Activated naive CD8-positive, alpha-beta T cell treated with anti-CD3 and anti-CD28 coated beads, Interleukin-2, amount 10 ng/mL, durations not matched to agents 7 days and 5 days (primary cell): ENCODE measurements around the gene SMAP1. TPM values are rescaled to one million over a fixed set of nuclear protein-coding genes. Genes with fewer than 3 reads are reported as not detected.

Experiments
- ATAC-seq: fragments of 150-1000 bp; cut with Tn5 transposase; one replicate; pipeline ENCODE4 v1.10.0; 2021; ENCODE audit warnings: low read depth, moderate library complexity
- POLR2A ChIA-PET: fragments of 350-600 bp; sonication (Branson Sonifier 250); formaldehyde crosslinking; loops from one replicate; lab custom pipeline; 2021; ENCODE audit warnings: antibody characterized with exemption; lab: Charles Lee
- DNase-seq: peaks from one replicate; pipeline ENCODE4 v3.0.0; 2021
- H3K27ac Mint-ChIP-seq: one replicate; pipeline ENCODE4 v1.8.0; 2022; ENCODE audit warnings: mild to moderate bottlenecking, mixed read lengths
- H3K27me3 Mint-ChIP-seq: one replicate; pipeline ENCODE4 v1.8.0; 2022; ENCODE audit warnings: mild to moderate bottlenecking, moderate library complexity, mixed read lengths
- H3K36me3 Mint-ChIP-seq: one replicate; pipeline ENCODE4 v1.8.0; 2021; ENCODE audit warnings: mild to moderate bottlenecking, mixed read lengths
- H3K4me1 Mint-ChIP-seq: one replicate; pipeline ENCODE4 v1.8.0; 2021; ENCODE audit warnings: mixed read lengths
- H3K4me3 Mint-ChIP-seq: one replicate; pipeline ENCODE4 v1.8.0; 2022; ENCODE audit warnings: mild to moderate bottlenecking, moderate library complexity, mixed read lengths
- H3K9me3 Mint-ChIP-seq: one replicate; pipeline ENCODE4 v1.8.0; 2021; ENCODE audit warnings: mixed read lengths
- total RNA-seq, 2 experiments: library from RNA; stranded (reverse); gene quantifications; one replicate each; pipeline ENCODE4 v1.2.3, GENCODE V29; 2021

Gene SMAP1
- total RNA-seq, 2 experiments from 2014 or later, result 39.7 to 40.2 TPM

DNA sequence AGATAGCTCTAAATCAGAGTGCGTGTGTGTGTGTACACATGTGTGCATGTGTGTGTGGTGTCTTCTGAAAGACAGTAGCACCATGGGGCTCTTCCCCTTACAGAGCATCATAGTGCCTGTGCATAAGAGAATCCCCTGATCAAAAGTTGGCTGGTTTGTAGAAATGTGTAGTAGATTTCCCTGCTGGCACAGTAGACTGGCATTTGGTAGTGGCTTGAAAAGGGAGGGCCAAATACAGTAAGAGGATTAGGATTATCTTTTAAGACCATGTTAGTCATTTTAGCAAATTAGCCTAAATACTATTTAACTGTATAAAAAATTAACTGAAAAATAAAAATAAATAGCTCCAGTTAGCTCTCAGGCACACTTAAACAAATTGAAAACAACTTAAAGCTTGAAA is 176.6 kb downstream of the SMAP1 start:
- ATAC-seq, result no peak
- POLR2A ChIA-PET, result no interaction called here
- DNase-seq, result no peak
- no peaks in the 10 kb centered on the region for H3K27me3 Mint-ChIP-seq
- peaks cover 15% of the 10 kb centered on the region for H3K36me3 Mint-ChIP-seq
- H3K4me3 Mint-ChIP-seq, result no peak overlapping the region
- no peaks in the 10 kb centered on the region for H3K9me3 Mint-ChIP-seq
- no peaks in the 10 kb centered on the region for H3K4me1 Mint-ChIP-seq
- H3K27ac Mint-ChIP-seq, result no peak overlapping the region

DNA sequence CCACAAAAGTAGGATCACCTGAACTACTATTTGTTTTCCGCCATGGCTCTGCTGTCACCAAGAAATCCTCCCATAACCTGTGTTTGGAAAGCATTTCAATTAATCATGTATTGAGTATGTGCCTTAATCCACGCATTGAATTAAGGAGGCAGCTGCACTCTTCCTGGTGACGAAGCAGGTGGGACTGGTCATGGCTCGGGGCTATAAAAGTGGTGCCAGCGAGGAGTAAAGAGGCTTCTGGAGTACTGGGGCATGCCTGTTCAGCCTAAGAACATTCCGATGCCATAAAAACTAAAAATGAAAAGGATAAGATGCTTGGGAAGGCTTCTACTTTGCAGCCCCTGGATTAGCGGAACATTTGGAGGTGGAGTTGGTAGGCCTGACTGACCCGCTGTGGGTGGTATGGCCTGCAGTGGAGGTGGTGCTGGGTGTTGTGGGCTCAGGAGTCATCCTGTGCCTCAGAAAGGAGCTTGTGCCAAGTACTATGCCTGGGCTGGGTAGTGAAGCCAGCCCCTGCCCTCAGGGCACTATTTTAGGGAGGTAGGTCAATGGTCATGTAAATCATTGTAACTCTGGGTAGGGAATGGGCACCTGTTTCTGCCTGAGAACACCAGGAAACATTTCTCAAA is 178.6 kb downstream of the SMAP1 start:
- POLR2A ChIA-PET, result no interaction called here
- Mint-ChIP-seq H3K9me3 (no peaks in the 10 kb centered on the region), H3K4me1 (no peaks in the 10 kb centered on the region), H3K27ac (no peak overlapping the region), H3K27me3 (no peaks in the 10 kb centered on the region), H3K36me3 (peaks cover 14% of the 10 kb centered on the region), H3K4me3 (no peak overlapping the region)
- ATAC-seq (no peak), DNase-seq (no peak)

DNA sequence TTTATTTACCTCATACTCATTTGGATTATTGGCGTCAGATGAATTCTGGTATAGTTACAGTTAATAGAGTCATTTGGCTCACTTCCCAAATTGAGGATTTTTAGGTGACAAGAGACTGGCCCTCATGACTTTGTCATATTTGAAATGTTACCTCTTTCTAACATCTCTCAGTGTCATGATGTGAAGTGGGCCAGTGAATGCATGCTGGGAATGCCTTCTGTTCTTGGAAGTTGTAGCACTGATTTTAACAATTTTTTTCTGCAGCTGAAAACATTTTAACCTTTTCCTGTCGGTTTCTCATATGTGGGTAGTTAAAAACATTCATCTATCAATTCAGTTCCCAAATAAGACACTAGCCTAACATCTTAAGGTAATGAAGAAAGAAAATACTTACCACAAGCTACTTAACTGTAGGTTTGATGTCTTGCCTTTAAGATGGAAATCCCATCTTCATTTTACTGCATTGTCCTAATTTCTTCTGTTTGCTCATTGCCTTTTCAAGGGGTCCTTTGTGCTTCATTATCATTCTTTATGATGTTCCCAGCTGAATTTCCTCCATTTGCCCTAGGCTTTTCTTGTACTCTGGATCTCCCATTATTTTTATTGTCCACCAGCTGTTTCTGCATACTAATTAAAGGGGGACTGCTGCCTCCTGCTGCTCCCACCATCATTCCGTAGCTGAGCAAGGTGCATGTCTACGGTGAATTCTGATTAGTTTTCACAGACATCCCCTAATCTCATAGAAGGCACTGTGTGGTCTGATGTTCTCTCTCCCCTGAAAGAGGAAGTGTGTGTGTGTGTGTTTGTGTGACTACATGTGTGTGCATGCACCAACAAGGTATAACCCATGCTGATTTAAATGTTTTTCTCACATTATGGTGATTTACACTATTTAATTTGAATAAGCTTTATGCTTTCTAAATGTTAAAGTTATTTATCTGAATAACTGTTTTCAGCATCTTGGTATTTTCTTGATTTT is 179.7 kb downstream of the SMAP1 start:
- DNase-seq, result no peak
- no peak for ATAC-seq
- no peaks in the 10 kb centered on the region for H3K9me3 Mint-ChIP-seq
- no peaks in the 10 kb centered on the region for H3K4me1 Mint-ChIP-seq
- no peak overlapping the region for H3K27ac Mint-ChIP-seq
- no peak overlapping the region for H3K4me3 Mint-ChIP-seq
- POLR2A ChIA-PET, result no interaction called here
- H3K27me3 Mint-ChIP-seq, result no peaks in the 10 kb centered on the region
- peaks cover 14% of the 10 kb centered on the region for H3K36me3 Mint-ChIP-seq

DNA sequence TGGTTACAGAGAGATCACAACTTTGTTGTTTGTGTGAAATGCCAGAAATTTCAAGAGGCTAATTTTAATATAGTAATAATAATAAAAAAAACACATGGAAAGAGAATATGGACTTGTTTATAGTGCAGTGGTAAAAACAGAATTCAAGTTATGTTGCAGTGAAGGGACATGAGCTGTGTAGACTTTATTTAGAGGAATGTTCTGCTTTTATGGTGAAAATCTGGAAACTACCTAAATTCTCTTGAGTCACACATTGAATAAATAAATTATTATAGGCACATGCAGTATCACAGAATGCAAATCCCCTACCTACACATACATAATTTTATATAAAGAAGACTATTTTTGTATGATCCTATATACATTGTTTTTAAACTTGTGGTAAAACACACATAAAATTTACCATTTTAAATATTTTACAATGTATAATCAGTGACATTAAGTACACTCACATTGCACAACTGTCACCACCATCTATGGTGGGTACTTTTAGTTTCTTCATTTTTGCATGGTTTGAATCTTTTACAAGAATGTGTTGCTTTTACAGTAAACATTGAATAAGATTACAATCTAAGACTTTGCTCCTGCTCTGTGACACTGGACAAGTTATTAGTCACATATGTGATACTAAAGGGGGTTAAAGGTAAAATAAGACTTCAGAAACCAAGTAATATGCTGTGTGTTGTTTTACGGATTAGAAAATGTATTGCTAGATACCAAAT is 181.8 kb downstream of the SMAP1 start:
- Mint-ChIP-seq H3K36me3 (peaks cover 16% of the 10 kb centered on the region), H3K9me3 (no peaks in the 10 kb centered on the region), H3K4me1 (no peaks in the 10 kb centered on the region), H3K4me3 (no peak overlapping the region), H3K27ac (no peak overlapping the region), H3K27me3 (no peaks in the 10 kb centered on the region)
- DNase-seq (no peak), ATAC-seq (no peak)
- POLR2A ChIA-PET, result no interaction called here

DNA sequence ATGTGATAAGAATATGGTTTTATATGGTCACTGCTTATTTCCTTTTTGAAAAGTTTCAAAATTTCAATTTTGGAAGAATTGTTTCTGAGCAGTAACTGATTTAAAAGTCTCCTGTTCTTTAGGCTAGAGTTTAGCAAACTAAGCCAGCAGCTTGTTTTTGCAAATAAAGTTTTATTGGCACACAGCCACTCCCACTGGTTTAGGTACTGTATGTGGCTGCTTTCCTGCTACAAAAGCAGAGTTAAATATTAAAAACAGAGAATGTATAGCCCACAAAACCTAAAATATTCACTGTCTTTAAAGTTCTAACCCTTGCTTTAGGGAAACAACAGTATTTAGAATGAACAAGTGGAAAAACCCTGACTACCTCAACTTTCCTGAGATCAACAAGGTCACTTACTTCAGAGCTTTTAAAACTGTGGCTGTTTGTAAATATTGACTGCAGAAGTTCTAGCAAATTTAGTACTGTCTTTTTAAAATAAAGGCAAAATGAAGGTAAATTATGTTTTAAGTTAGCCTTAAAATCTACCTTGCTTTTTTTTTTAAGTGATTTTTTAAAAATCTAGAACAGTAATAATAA is 185.1 kb downstream of the SMAP1 start:
- H3K36me3 Mint-ChIP-seq, result peaks cover 13% of the 10 kb centered on the region
- no peaks in the 10 kb centered on the region for H3K4me1 Mint-ChIP-seq
- ATAC-seq, result no peak
- no peak overlapping the region for H3K27ac Mint-ChIP-seq
- no peaks in the 10 kb centered on the region for H3K9me3 Mint-ChIP-seq
- no peak for DNase-seq
- POLR2A ChIA-PET, result no interaction called here
- H3K27me3 Mint-ChIP-seq, result no peaks in the 10 kb centered on the region
- H3K4me3 Mint-ChIP-seq, result no peak overlapping the region

DNA sequence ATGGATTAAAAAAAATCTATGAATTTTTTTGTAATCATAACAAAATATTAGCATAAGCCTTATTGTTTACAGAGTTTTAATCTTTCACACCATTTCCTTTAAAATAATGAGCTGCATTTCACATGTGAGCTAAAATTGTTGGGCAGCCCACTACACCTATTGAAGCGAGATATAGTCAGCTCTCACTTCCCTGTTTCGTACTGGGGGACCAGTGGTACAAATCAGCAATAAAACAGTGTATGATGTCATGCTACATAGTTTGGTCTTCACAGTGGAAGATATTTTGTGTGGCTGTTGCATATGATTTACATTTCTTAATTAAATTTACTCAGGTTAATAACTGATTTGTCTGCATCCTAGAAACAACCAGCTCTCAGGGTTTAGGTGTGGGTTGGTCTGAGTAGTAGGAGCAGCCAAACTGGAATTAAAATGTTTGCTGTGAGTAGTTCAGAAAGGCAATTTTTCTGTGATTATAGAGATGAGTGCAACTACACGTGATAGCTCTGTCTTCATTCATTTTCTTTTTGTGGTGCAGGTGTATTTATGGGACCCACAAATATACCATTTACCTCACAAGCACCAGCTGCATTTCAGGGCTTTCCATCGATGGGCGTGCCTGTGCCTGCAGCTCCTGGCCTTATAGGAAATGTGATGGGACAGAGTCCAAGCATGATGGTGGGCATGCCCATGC is 189.8 kb downstream of the SMAP1 start:
- POLR2A ChIA-PET, result no interaction called here
- H3K27ac Mint-ChIP-seq, result no peak overlapping the region

DNA sequence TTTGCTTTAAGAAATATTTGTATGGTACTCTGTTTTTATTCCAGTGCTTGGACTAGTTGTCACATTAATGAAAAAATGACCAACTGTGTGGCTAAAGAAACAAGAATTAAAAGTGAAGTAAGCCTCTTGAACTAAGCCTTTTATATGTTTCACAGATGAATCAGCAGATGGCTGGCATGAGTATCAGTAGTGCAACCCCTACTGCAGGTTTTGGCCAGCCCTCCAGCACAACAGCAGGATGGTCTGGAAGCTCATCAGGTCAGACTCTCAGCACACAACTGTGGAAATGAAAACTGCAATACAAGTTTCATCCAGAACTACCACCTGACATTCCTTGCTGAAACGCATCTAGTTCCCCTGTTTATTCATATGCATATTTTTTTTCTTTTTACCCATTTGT is 192.4 kb downstream of the SMAP1 start:
- ATAC-seq (no peak), DNase-seq (no peak)
- POLR2A ChIA-PET, result interaction anchor here (0.5 kb wide), 1 partner anchor 935 kb away, joined by 3 read pairs; no protein-coding TSS in a partner anchor
- Mint-ChIP-seq H3K36me3 (peaks cover 9% of the 10 kb centered on the region), H3K9me3 (no peaks in the 10 kb centered on the region), H3K4me1 (no peaks in the 10 kb centered on the region), H3K27ac (no peak overlapping the region), H3K27me3 (no peaks in the 10 kb centered on the region), H3K4me3 (no peak overlapping the region)

More for the DNA sequence above, 189.8 kb downstream of the SMAP1 start:
- no peak for ATAC-seq
- no peak for DNase-seq
- Mint-ChIP-seq H3K36me3 (peaks cover 14% of the 10 kb centered on the region), H3K4me3 (no peak overlapping the region), H3K27me3 (no peaks in the 10 kb centered on the region), H3K4me1 (no peaks in the 10 kb centered on the region), H3K9me3 (no peaks in the 10 kb centered on the region)

DNA sequence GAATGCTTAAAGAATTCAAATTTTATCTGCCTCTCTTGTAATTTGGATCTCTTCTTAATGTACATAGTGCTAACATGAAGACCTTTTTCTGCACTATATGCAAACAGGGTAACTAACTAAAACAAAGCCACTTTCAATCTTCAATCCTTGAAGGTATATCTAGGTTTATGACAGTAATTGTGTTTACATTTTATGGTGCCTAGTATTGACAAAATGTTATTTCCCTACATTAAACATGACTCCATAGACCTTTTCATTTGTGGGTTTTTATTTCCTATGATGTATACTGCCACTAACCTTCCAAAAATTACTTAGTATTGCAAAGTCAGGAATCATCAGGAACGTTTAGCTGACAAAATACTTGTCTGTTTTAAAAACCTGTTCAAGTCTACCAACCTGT is 193.2 kb downstream of the SMAP1 start:
- Mint-ChIP-seq H3K27me3 (no peaks in the 10 kb centered on the region), H3K27ac (no peak overlapping the region), H3K4me1 (no peaks in the 10 kb centered on the region), H3K9me3 (no peaks in the 10 kb centered on the region), H3K36me3 (peaks cover 7% of the 10 kb centered on the region), H3K4me3 (no peak overlapping the region)
- DNase-seq (no peak), ATAC-seq (no peak)
- POLR2A ChIA-PET, result no interaction called here

DNA sequence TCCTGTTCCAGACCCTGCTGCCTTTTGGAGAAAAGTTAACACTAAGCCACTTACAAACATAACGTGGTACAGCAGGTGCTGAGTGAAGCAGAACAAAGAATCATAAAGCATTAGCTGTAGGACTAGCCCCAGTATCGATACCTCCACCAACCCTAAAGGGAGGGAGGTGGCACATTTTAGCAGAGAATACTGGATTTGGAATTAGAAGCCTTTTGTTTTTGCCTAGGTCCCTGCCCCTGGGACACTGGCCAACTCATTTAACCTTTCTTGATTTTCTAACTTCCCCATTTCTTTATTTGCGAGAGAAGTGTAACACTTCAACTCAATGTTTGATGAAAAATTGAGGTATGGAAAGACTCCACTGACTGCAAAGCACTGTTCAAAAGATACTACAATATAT is 195.7 kb downstream of the SMAP1 start:
- no peaks in the 10 kb centered on the region for H3K4me1 Mint-ChIP-seq
- peaks cover 5% of the 10 kb centered on the region for H3K27me3 Mint-ChIP-seq
- POLR2A ChIA-PET, result interaction anchor here (0.6 kb wide), 1 partner anchor 188 kb away, joined by 3 read pairs; no protein-coding TSS in a partner anchor
- no peak overlapping the region for H3K27ac Mint-ChIP-seq
- ATAC-seq, result no peak
- H3K36me3 Mint-ChIP-seq, result peaks cover 7% of the 10 kb centered on the region
- no peak for DNase-seq
- peaks cover 4% of the 10 kb centered on the region for H3K9me3 Mint-ChIP-seq
- no peak overlapping the region for H3K4me3 Mint-ChIP-seq

DNA sequence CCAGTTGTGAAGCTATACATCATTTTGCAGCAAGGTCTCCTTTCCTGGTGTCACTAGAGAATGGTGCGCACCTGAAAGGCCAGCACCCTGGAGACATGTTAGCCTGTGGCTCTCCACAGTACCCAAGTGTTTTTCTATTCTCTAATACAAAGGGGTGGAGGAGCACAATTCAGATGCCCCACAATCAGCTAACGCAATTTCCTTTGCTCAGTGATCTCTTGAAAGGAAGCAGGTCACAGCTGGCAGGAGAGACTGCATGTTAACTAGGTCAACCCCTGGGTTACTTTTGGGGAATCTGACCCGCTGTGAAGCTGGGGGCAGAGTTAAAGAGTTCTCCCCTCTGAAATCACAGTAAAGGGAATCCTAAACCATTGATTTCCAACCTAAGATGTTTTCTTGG is 196.7 kb downstream of the SMAP1 start:
- H3K9me3 Mint-ChIP-seq, result peaks cover 4% of the 10 kb centered on the region
- H3K36me3 Mint-ChIP-seq, result peaks cover 7% of the 10 kb centered on the region
- no peaks in the 10 kb centered on the region for H3K4me1 Mint-ChIP-seq
- POLR2A ChIA-PET, result no interaction called here
- ATAC-seq, result no peak
- H3K27ac Mint-ChIP-seq, result no peak overlapping the region
- peaks cover 5% of the 10 kb centered on the region for H3K27me3 Mint-ChIP-seq
- DNase-seq, result no peak
- no peak overlapping the region for H3K4me3 Mint-ChIP-seq

DNA sequence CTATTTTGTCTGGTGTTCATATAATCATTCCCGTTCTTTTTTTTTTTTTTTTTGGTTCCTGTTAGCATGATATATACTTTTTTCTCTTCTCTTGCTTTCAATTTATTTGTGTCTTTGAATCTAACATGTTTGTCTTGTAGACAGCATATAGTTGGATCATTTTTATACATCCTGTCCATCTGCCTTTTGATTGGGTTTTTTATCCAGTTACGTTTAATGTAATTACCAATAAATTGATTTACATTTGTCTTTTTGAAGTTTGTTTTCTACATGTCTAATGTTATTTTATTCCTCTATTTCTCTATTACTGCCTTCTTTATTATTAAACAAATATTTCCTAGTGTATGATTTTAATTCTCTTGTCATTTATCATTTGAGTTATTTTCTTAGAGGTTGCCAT is 204.8 kb downstream of the SMAP1 start:
- H3K9me3 Mint-ChIP-seq, result peaks cover 4% of the 10 kb centered on the region
- peaks cover 5% of the 10 kb centered on the region for H3K27me3 Mint-ChIP-seq
- no peaks in the 10 kb centered on the region for H3K4me1 Mint-ChIP-seq
- no peaks in the 10 kb centered on the region for H3K36me3 Mint-ChIP-seq
- POLR2A ChIA-PET, result no interaction called here
- no peak overlapping the region for H3K27ac Mint-ChIP-seq
- ATAC-seq (no peak), DNase-seq (no peak)
- H3K4me3 Mint-ChIP-seq, result no peak overlapping the region

DNA sequence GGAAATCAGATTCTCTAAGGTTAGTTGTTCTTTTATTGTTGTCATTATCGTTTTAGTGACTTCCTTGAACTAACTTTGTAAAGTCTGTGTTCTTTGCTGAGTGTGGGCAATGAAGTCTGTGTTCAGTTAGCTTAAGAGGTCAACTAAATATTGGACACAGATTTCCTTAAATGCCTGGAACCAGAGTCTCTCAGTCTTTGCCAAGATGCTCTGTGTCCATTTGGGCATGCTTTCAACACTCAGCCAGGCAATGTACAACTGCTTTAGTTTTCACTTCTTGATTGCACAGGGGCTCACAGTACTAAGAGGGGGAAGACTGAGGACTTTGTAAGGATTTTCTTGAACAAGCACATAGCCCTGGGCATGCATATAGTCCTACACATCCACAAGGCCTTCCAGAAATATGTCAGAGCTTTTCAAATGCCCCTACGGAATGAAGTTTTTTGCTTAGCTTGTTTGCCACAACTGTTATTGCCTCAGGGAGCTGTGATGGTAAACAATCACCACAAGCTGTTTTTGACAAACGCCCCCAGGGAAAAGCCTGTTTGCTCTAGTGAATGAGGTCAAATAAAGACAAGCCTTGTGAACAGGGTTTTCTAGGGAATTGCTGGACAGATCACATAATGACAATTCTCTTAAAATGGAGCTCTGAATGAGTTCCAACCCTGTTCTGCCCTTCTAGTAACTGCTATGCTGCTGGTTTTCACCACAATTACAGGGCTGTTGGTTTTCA is 206.7 kb downstream of the SMAP1 start:
- Mint-ChIP-seq H3K36me3 (peaks cover 1% of the 10 kb centered on the region), H3K27me3 (peaks cover 4% of the 10 kb centered on the region), H3K9me3 (peaks cover 4% of the 10 kb centered on the region), H3K4me1 (no peaks in the 10 kb centered on the region), H3K4me3 (no peak overlapping the region), H3K27ac (no peak overlapping the region)
- ATAC-seq (no peak), DNase-seq (no peak)
- POLR2A ChIA-PET, result no interaction called here
